Effector memory CD4-positive, alpha-beta T cell (primary cell): ENCODE results near the gene SYNDIG1.

ENCODE experiments used
- DNase-seq, 3 donors: peaks; one replicate each; pipeline ENCODE4 v3.0.0-alpha.2; 2020
- H3K27ac ChIP-seq: 2 replicates; pipeline ENCODE4 v1.7.0; 2013; ENCODE audit warnings: mild to moderate bottlenecking, low read length, moderate library complexity; ENCODE audit not compliant: insufficient read depth, poor library complexity, severe bottlenecking
- H3K27me3 ChIP-seq: replicated peaks from 2 replicates; pipeline ENCODE4 v1.7.0; 2013; ENCODE audit warnings: mild to moderate bottlenecking, low read length; ENCODE audit not compliant: insufficient read depth, control insufficient read depth, poor library complexity, severe bottlenecking
- H3K36me3 ChIP-seq: 2 replicates; pipeline ENCODE4 v1.7.0; 2013; ENCODE audit warnings: mild to moderate bottlenecking, low read length, moderate library complexity; ENCODE audit not compliant: control insufficient read depth, insufficient read depth
- H3K4me1 ChIP-seq: 2 replicates; pipeline ENCODE4 v1.7.0; 2013; ENCODE audit warnings: low read length, mild to moderate bottlenecking; ENCODE audit not compliant: control insufficient read depth, insufficient read depth, poor library complexity, severe bottlenecking
- H3K4me3 ChIP-seq: 2 replicates; pipeline ENCODE4 v1.7.0; 2013; ENCODE audit warnings: low read length, low read depth, mild to moderate bottlenecking; ENCODE audit not compliant: insufficient read depth, poor library complexity, severe bottlenecking
- H3K9me3 ChIP-seq: 2 replicates; pipeline ENCODE4 v1.7.0; 2013; ENCODE audit warnings: mild to moderate bottlenecking, low read length, moderate library complexity; ENCODE audit not compliant: control insufficient read depth

Gene SYNDIG1

DNA sequence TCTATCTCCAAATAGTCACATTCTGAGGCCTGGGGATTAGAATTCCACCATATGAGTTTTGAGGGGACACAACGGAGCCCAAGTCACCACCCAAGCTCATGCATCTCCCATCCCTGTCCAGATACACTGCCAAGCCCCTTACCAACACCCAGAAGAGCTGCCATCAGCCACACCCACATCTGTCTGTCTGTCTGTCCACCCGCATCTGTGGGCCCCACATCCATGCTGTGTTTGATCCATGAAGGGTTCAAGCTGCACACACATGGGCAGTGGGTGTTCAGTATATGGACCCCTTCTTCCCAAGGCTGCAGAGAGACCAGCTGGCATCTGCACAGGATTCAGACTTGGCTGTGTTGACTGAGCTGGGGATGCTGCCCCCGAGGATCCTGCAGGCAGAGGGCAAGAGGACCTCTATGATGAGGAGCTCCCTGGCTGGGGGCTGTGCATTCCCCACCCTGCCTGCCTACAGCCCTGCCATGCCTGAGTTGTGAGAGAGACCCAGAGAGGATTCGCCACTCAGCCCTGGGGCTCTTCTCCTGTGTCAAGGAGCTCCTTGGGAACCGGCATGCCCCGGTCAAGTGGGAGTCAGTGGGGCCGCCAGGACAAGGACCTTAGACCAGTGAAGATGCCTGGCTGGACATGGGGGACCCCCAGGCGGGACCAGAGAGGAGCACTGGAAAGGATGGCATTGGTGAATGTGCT lies 206.4 kb downstream of the SYNDIG1 start:
- Histone ChIP-seq H3K36me3 (no peaks in the 10 kb centered on the region), H3K9me3 (no peaks in the 10 kb centered on the region), H3K4me1 (no peaks in the 10 kb centered on the region), H3K27me3 (no peaks in the 10 kb centered on the region), H3K4me3 (no peak overlapping the region), H3K27ac (no peak overlapping the region)
- no peak for DNase-seq

DNA sequence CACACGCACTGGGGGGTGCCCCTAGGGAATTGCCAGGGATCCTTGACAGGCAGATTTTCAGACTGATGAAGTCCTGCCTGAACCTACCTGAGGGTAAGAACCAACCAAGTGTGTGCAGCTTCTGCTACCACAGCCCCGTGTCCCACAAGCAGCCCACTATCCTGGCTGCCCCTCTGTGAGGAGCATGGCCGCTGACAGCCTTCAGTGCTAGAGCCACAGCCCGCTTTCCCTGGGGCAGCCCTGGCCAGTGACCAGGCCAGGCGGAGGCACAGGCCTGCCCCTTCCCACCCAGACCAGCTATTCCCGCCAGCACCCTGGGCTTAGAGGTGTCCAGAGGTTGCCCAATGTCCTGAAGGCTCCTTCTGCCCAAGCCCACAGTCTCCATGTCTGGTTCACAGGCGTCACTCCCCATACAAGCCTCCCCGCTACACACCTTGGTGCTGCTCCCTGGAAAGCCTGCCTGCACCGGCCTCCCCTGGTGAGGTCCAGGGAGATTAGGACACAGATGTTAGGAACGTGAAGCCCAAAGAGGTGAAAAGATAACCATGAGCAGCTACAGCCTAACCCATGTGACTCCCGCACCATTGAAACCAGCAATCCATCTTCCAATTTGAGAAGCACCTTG lies 207.0 kb downstream of the SYNDIG1 start:
- H3K36me3 ChIP-seq = no peaks in the 10 kb centered on the region
- H3K9me3 ChIP-seq = no peaks in the 10 kb centered on the region
- H3K27me3 ChIP-seq = no peaks in the 10 kb centered on the region
- H3K27ac ChIP-seq = no peak overlapping the region
- H3K4me3 ChIP-seq = no peak overlapping the region
- no peaks in the 10 kb centered on the region for H3K4me1 ChIP-seq
- DNase-seq = no peak

- Histone ChIP-seq H3K9me3 (no peaks in the 10 kb centered on the region), H3K27me3 (no peaks in the 10 kb centered on the region), H3K27ac (no peak overlapping the region), H3K4me1 (no peaks in the 10 kb centered on the region), H3K36me3 (no peaks in the 10 kb centered on the region), H3K4me3 (no peak overlapping the region)
- no peak for DNase-seq
Observed at GRCh38 chr20:24676978-24677370, 207.5 kb downstream of the SYNDIG1 start.

DNA sequence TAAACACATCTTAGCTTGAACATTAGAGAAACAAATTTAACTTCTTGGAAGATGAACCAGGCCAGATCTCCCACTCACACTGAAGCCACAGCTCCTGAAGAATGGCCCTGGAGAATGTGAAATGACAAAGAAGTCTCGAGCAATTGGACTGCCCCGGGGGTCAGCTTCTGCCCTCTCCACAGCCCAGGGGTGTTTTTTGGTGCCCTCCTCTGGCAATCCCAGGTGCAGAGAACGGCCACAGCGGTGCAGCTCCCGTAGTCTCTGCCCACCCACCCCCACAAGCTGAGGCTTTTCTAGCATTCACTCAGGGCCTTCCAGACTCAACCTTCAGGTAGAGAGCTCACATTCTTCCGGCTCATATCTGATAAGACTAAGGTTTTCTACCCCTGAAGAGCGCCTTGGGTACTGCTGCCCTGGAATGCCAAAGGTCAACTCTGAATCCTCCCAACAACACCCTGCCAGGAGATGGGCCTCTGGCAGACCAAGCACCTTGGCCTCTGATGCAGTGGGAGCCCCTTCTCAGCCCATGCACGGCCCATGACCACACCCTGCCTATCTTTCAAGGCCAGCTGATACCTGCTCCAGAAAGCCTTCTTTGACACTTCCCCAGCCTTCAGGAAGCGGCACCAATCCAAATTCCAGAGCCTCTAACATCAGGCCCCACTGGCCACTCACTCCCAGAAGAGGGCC lies 208.3 kb downstream of the SYNDIG1 start:
- DNase-seq = no peak
- H3K9me3 ChIP-seq = no peaks in the 10 kb centered on the region
- H3K27me3 ChIP-seq = no peaks in the 10 kb centered on the region
- no peak overlapping the region for H3K27ac ChIP-seq
- H3K4me1 ChIP-seq = no peaks in the 10 kb centered on the region
- no peak overlapping the region for H3K4me3 ChIP-seq
- H3K36me3 ChIP-seq = no peaks in the 10 kb centered on the region

DNA sequence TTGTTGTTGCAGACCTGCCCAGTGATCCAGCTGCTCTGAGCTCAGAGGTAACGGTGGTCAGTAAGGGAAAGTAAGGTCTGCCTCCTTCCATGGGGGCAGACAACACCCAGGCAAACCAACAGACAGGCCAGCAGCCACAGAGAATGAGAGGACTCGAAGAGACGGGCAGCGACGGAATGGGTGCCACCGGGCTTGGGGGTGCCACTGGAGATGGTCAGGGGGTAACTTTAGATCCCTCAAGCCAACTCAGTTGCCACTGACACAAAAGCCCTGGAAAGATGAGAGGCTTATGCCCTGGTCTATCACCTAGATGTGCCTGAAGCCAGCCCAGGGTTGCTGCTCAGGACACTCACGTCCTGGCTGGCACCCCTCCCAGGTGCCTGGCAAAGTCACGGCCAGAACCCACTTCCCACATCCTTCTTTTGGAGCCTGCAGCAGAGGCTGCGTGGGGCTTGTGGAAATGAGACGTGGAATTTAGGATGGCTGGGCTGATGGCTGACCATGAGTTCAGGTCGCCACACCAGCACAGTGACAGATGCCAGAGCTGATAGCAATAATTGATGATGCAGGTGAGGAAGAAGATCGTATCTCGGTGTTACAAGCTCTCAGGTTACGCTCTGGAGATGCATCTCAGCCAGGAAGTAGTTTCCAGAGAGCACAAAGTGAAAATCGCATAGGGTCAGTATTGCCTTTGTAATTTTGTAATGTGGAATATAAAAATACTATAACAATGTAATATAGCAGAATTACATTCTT lies 209.1 kb downstream of the SYNDIG1 start:
- H3K9me3 ChIP-seq = no peaks in the 10 kb centered on the region
- no peaks in the 10 kb centered on the region for H3K4me1 ChIP-seq
- H3K36me3 ChIP-seq = no peaks in the 10 kb centered on the region
- no peak overlapping the region for H3K27ac ChIP-seq
- H3K27me3 ChIP-seq = no peaks in the 10 kb centered on the region
- DNase-seq = no peak
- H3K4me3 ChIP-seq = no peak overlapping the region

DNA sequence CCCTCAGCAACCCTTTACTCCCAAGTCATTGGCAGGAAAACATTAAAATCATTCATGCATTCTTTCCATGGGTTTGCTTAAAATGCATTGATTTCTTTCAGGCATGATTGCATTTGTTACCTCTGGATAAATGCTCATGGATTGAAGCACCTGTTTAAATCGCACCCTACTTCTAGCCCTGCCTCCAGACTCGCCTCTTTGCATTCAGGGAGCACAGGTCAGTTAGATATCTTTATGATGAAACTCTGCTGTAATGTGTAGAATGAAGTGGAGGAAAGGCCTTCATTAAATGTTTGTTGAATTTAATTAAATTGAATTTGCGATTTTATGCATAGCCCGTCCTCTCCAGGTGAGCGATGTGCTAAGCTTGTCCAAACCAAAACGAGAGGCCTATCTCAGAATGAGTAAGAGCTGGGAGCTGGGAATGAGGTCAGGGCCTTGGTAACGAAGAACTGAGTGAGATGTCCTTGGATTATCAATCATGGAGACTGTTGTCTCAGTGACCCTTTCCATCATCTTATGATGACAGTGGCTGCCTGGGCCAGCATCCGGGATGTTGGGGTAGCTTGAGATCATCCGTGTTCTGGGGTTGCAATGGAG lies 210.1 kb downstream of the SYNDIG1 start:
- Histone ChIP-seq H3K36me3 (no peaks in the 10 kb centered on the region), H3K27ac (no peak overlapping the region), H3K4me1 (no peaks in the 10 kb centered on the region), H3K27me3 (no peaks in the 10 kb centered on the region), H3K9me3 (no peaks in the 10 kb centered on the region), H3K4me3 (no peak overlapping the region)
- DNase-seq = no peak

DNA sequence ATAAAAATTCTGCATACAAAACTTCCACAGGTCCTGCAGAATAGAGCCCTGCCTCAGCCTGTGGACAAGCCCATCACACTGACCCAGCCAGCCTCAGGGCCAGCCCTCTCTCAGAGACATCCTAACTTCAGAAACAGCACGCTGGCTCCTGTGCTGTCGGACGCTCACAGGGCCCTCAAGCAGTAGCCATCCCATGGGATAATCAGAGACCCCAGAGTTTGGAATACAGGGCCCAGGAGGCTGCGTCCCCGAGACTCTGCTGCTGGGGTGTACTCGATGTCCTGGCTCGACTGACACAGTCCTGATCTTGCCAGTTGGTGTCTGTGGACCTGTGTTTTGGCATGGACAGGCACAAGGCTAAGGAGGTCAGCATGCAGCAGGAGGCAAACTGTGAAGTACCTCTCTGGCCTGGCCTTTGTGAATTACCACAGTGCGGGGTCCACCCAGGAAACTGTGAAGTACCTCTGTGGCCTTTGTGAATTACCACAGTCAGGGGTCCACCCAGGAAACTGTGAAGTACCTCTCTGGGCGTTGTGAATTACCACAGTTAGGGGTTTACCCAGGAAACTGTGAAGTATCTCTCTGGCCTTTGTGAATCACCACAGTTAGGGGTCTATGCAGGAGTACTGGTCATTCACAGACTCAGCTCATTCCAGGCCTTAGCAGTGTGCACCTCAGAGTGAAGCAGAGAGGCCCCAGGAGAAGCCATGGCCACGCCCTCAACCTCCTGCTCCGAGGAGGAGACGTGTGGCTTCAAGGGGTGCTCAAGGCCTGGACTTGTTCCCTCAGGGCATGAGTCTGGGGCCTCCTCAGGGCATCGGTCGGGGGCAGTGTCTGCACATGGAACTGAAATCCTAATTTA lies 212.4 kb downstream of the SYNDIG1 start:
- H3K4me3 ChIP-seq = no peak overlapping the region
- no peaks in the 10 kb centered on the region for H3K4me1 ChIP-seq
- no peaks in the 10 kb centered on the region for H3K27me3 ChIP-seq
- H3K27ac ChIP-seq = no peak overlapping the region
- H3K9me3 ChIP-seq = no peaks in the 10 kb centered on the region
- no peak for DNase-seq
- no peaks in the 10 kb centered on the region for H3K36me3 ChIP-seq

- Histone ChIP-seq H3K27ac (no peak overlapping the region), H3K36me3 (no peaks in the 10 kb centered on the region), H3K4me3 (no peak overlapping the region), H3K4me1 (no peaks in the 10 kb centered on the region), H3K27me3 (no peaks in the 10 kb centered on the region), H3K9me3 (no peaks in the 10 kb centered on the region)
- DNase-seq = no peak
Observed at GRCh38 chr20:24682496-24682985, 213.1 kb downstream of the SYNDIG1 start.

DNA sequence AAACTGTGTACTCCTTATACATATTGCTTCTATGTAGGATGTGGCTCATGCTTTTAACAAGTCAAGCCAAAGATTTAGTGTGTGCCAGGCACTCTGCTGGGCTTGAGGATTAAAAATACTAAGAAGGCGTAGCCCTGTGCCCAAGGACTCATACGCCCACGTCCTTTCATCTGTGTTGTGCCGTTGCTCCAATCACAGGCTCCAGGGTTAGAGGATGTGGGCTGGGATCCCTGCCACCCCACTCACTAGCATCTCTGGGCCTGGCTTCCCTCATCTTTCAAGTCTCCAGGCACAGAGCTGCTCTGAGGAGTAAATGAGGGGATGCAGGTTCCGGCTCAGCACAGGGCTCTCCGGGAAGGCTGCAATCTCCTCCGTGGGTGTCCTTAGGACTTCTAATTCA lies 214.2 kb downstream of the SYNDIG1 start:
- Histone ChIP-seq H3K9me3 (no peaks in the 10 kb centered on the region), H3K4me1 (no peaks in the 10 kb centered on the region), H3K4me3 (no peak overlapping the region), H3K27ac (no peak overlapping the region), H3K36me3 (no peaks in the 10 kb centered on the region), H3K27me3 (no peaks in the 10 kb centered on the region)
- no peak for DNase-seq
